Neural progenitor cell (in vitro differentiated cells): ENCODE data around the gene HLA-DMB. TPM values are rescaled to one million over a fixed set of nuclear protein-coding genes. Genes with fewer than 3 reads are reported as not detected.
"Not testable (repeated sequence)": the region's sequence is repeated elsewhere in the genome, so short reads cannot be mapped to it uniquely, and the experiment has no call there.

Experiments used
- DNase-seq: peaks from one replicate; pipeline ENCODE4 v3.0.0-alpha.2; 2016; ENCODE audit warnings: low spot score
- H2AFZ ChIP-seq: fragments of 200-600 bp; sonication (generic); replicated peaks from 2 replicates; pipeline ENCODE4 v1.6.1; 2016; ENCODE audit warnings: antibody characterized with exemption
- H3F3A ChIP-seq: fragments of 200-600 bp; sonication (generic); 2 replicates; pipeline ENCODE4 v1.6.1; 2016; ENCODE audit warnings: antibody characterized with exemption, low read depth
- H3K27ac ChIP-seq: fragments of 200-600 bp; sonication (generic); 2 replicates; pipeline ENCODE4 v1.5.1; 2016; ENCODE audit warnings: mild to moderate bottlenecking
- H3K27me3 ChIP-seq: fragments of 200-600 bp; sonication (generic); 2 replicates; pipeline ENCODE4 v1.6.1; 2016; ENCODE audit warnings: mild to moderate bottlenecking, moderate library complexity
- H3K36me3 ChIP-seq: fragments of 200-600 bp; sonication (generic); 2 replicates; pipeline ENCODE4 v1.5.1; 2016
- H3K4me1 ChIP-seq: fragments of 200-600 bp; sonication (generic); 2 replicates; pipeline ENCODE4 v1.6.1; 2016; ENCODE audit warnings: mixed run types
- H3K4me2 ChIP-seq: fragments of 200-600 bp; sonication (generic); 2 replicates; pipeline ENCODE4 v1.6.1; 2016
- H3K4me3 ChIP-seq: fragments of 200-600 bp; sonication (generic); 2 replicates; pipeline ENCODE4 v1.5.1; 2016
- H3K79me2 ChIP-seq: fragments of 200-600 bp; sonication (generic); 2 replicates; pipeline ENCODE4 v1.6.1; 2016; ENCODE audit warnings: low read depth
- H3K9ac ChIP-seq: fragments of 200-600 bp; sonication (generic); 2 replicates; pipeline ENCODE4 v1.6.1; 2016
- H3K9me3 ChIP-seq: fragments of 200-600 bp; sonication (generic); 2 replicates; pipeline ENCODE4 v1.5.1; 2016; ENCODE audit warnings: low read depth
- H4K20me1 ChIP-seq: fragments of 200-600 bp; sonication (generic); 2 replicates; pipeline ENCODE4 v1.6.1; 2016; ENCODE audit warnings: low read depth
- H3K27ac Mint-ChIP-seq: 3 replicates; pipeline ENCODE4 v1.8.0; 2021; ENCODE audit warnings: mixed read lengths
- H3K27me3 Mint-ChIP-seq: 2 replicates; pipeline ENCODE4 v1.8.0; 2022; ENCODE audit warnings: low read depth, mild to moderate bottlenecking, inconsistent platforms, moderate library complexity, mixed read lengths; ENCODE audit not compliant: insufficient read depth
- H3K36me3 Mint-ChIP-seq: 3 replicates; pipeline ENCODE4 v1.8.0; 2021; ENCODE audit warnings: mixed read lengths
- H3K4me1 Mint-ChIP-seq: 3 replicates; pipeline ENCODE4 v1.8.0; 2021; ENCODE audit warnings: mixed read lengths
- H3K4me3 Mint-ChIP-seq: 3 replicates; pipeline ENCODE4 v1.8.0; 2021; ENCODE audit warnings: mild to moderate bottlenecking, moderate library complexity, mixed read lengths
- H3K9me3 Mint-ChIP-seq: 3 replicates; pipeline ENCODE4 v1.8.0; 2020; ENCODE audit warnings: mixed read lengths
- EZH2 ChIP-seq: fragments of 200-600 bp; sonication (generic); IDR thresholded peaks from 2 replicates; pipeline ENCODE4 v1.6.1; 2017; ENCODE audit warnings: antibody characterized with exemption, mild to moderate bottlenecking, moderate library complexity
- EZH2phosphoT487 ChIP-seq: fragments of 200-600 bp; sonication (generic); IDR thresholded peaks from 2 replicates; pipeline ENCODE4 v1.6.1; 2017; ENCODE audit warnings: antibody characterized with exemption
- total RNA-seq: library from RNA; depleted of rRNA; stranded (reverse); fragments of >200 nt; gene quantifications from 2 replicates; pipeline ENCODE4 v1.2.3, GENCODE V29; 2015; ENCODE audit warnings: low replicate concordance
- TF ChIP-seq, protein P1 (sequence below): fragments of 200-600 bp; sonication (generic); IDR thresholded peaks from 2 replicates; pipeline ENCODE4 v1.5.1; 2017; ENCODE audit warnings: antibody characterized with exemption, mild to moderate bottlenecking

The HLA-DMB gene
- total RNA-seq, 1 donor from 2014 or later = 4.5 TPM

DNA sequence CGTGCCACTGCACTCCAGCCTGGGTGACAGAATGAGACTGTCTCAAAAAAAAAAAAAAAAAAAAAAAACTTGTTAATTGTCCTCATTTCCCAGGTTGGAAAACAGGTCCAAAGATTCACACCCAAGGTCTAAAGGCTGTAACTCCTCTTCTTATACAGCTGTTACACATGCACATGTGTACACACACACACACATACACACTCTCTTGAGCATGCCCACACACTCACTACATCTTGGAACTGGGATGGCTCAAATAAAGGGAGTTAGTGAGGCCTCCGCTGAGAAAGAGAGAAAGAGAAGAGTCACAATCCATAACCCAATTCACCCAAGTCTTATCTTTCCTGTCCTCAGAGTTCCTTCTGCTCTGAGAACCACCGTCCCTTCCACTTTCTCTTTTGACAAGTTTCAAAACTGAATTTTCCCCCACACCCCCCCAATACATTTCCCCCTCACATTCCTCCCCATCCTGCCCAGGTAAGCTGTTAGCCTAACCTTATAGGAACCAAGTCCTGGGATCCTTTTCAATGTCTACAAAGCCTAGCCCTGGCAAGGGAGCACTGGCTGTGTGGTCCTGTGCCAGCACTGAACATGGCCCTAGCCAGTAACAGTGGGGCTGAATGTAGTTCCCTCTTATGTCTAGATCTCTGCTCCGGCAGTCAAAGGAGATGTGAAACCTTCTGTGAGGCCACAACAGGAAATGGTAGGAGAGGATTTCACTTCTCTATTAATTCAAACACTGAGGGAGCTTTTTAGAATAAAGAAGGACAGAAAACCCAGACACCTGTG is 3.2 kb upstream of the HLA-DMB start:
- H3K4me1 Mint-ChIP-seq = peaks cover 10% of the 10 kb centered on the region
- H3K4me3 Mint-ChIP-seq = no peak overlapping the region
- no peaks in the 10 kb centered on the region for H3K27me3 ChIP-seq
- H3K4me3 ChIP-seq = no peak overlapping the region
- DNase-seq = no peak
- no peak overlapping the region for H3K27ac ChIP-seq
- no peak for TF ChIP-seq EZH2
- no peak for TF ChIP-seq EZH2phosphoT487
- TF ChIP-seq, protein P1, sequence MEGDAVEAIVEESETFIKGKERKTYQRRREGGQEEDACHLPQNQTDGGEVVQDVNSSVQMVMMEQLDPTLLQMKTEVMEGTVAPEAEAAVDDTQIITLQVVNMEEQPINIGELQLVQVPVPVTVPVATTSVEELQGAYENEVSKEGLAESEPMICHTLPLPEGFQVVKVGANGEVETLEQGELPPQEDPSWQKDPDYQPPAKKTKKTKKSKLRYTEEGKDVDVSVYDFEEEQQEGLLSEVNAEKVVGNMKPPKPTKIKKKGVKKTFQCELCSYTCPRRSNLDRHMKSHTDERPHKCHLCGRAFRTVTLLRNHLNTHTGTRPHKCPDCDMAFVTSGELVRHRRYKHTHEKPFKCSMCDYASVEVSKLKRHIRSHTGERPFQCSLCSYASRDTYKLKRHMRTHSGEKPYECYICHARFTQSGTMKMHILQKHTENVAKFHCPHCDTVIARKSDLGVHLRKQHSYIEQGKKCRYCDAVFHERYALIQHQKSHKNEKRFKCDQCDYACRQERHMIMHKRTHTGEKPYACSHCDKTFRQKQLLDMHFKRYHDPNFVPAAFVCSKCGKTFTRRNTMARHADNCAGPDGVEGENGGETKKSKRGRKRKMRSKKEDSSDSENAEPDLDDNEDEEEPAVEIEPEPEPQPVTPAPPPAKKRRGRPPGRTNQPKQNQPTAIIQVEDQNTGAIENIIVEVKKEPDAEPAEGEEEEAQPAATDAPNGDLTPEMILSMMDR = no peak
- H3K36me3 ChIP-seq = no peaks in the 10 kb centered on the region
- no peaks in the 10 kb centered on the region for H4K20me1 ChIP-seq
- no peak overlapping the region for H3K9ac ChIP-seq
- H3K4me2 ChIP-seq = no peak overlapping the region
- H3K27ac Mint-ChIP-seq = no peak overlapping the region
- peaks cover 6% of the 10 kb centered on the region for H3K4me1 ChIP-seq
- H3K79me2 ChIP-seq = no peaks in the 10 kb centered on the region
- H3K9me3 ChIP-seq = no peaks in the 10 kb centered on the region
- no peaks in the 10 kb centered on the region for H3K36me3 Mint-ChIP-seq
- peaks cover 8% of the 10 kb centered on the region for H3K9me3 Mint-ChIP-seq
- no peaks in the 10 kb centered on the region for H3F3A ChIP-seq
- H2AFZ ChIP-seq = no peak overlapping the region
- H3K27me3 Mint-ChIP-seq = peaks cover 8% of the 10 kb centered on the region

DNA sequence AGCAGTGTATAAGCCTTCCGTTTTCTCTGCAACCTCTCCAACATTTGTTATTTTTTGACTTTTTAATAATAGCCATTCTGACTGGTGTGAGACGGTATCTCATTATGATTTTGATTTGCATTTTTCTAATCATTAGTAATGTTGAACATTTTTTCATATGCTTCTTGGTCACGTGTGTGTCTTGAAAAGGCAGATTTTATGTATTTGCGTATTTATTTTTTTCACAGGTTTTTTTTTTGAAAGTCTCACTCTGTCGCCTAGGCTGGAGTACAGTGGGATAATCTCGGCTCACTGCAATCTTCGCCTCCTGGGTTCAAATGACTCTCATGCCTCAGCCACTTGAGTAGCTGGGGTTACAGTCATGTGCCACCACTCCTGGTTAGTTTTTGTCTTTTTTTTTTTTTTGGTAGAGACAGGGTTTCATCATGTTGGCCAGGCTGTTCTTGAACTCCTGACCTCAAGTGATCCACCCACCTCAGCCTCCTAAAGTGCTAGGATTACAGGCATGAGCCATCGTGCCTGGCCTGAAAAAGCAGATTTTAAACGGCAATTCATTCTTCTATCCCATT is 1.8 kb upstream of the HLA-DMB start:
- H3K4me3 ChIP-seq, H3K9me3 ChIP-seq, H3K27me3 Mint-ChIP-seq, H3F3A ChIP-seq, H3K4me2 ChIP-seq, H4K20me1 ChIP-seq, H3K27ac ChIP-seq, H3K36me3 ChIP-seq, DNase-seq, H3K27ac Mint-ChIP-seq, H3K4me1 ChIP-seq, H3K27me3 ChIP-seq, H3K79me2 ChIP-seq, H3K4me3 Mint-ChIP-seq, H3K9ac ChIP-seq, H2AFZ ChIP-seq, H3K9me3 Mint-ChIP-seq, H3K36me3 Mint-ChIP-seq: not testable (repeated sequence)
- peaks cover 10% of the 10 kb centered on the region for H3K4me1 Mint-ChIP-seq

DNA sequence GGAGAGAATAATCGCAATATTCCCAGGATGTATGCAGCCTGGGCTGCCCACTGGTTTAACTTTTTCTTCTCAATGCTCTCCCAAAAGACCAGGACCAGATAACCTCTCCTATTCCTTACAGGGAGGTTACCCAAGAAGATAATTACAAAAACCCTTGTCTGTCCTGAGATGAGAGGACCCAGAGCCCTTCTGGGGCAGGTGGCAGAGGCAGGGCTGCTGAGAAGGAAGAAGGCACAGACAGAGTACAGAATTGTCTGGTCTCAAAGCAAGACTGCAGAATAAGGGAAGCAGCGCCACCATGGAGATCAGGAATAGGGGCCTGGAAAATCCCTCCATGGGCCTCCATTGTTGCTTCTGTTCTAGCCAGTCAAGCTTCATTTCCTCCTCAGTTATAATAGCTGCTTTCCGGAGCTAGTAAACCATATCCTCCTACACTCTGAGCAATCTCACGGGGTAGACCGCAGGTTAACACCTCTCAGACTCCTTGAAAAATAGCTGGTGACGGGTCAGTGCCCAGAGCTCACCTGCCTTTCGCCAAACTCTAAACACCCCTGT is 463 bp upstream of the HLA-DMB start:
- Histone ChIP-seq H3K9ac (no peak overlapping the region), H3K79me2 (no peaks in the 10 kb centered on the region), H3K9me3 (no peaks in the 10 kb centered on the region), H3K4me1 (peaks cover 6% of the 10 kb centered on the region), H2AFZ (peak overlapping the region; percentile 97), H3K4me2 (peak overlapping the region; percentile 48), H4K20me1 (no peaks in the 10 kb centered on the region), H3K36me3 (no peaks in the 10 kb centered on the region), H3K27ac (no peak overlapping the region), H3K27me3 (no peaks in the 10 kb centered on the region), H3F3A (no peaks in the 10 kb centered on the region), H3K4me3 (peak overlapping the region; percentile 40)
- peaks cover 8% of the 10 kb centered on the region for H3K27me3 Mint-ChIP-seq
- H3K27ac Mint-ChIP-seq = peak overlapping the region; percentile 70
- DNase-seq = peak; percentile 11
- no peaks in the 10 kb centered on the region for H3K36me3 Mint-ChIP-seq
- peaks cover 8% of the 10 kb centered on the region for H3K9me3 Mint-ChIP-seq
- no peak overlapping the region for H3K4me3 Mint-ChIP-seq
- TF ChIP-seq, protein P1 = no peak
- no peak for TF ChIP-seq EZH2phosphoT487
- TF ChIP-seq EZH2 = no peak
- peaks cover 10% of the 10 kb centered on the region for H3K4me1 Mint-ChIP-seq

DNA sequence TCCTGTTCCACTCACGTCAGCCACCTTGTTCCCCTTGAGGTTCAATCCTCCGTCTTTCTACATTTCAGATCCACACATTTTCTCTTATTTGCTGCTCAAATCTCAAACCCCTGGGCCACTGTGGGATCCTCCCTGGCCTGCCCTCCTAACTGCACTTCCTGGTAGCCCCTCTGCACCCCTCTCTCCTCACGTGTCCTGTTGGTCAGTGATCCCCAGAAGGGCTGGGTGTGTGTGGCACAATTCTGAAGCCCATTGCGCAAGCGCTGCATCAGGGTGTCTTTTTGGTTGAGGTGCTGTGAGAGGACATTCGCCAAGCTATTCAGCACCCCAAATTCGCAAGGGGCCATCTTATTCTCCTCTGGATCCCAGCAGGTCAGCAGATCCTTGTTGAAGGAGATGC is 2.3 kb downstream of the HLA-DMB start:
- H4K20me1 ChIP-seq = no peaks in the 10 kb centered on the region
- Mint-ChIP-seq H3K27ac (no peak overlapping the region), H3K36me3 (no peaks in the 10 kb centered on the region), H3K9me3 (no peaks in the 10 kb centered on the region), H3K4me1 (peaks cover 10% of the 10 kb centered on the region), H3K4me3 (no peak overlapping the region), H3K27me3 (peaks cover 5% of the 10 kb centered on the region)
- TF ChIP-seq, protein P1 = no peak
- TF ChIP-seq EZH2 (no peak), EZH2phosphoT487 (no peak)
- H3F3A ChIP-seq = no peaks in the 10 kb centered on the region
- no peak overlapping the region for H3K9ac ChIP-seq
- H3K36me3 ChIP-seq = no peaks in the 10 kb centered on the region
- no peak overlapping the region for H3K4me3 ChIP-seq
- H3K27ac ChIP-seq = no peak overlapping the region
- H3K27me3 ChIP-seq = peaks cover 9% of the 10 kb centered on the region
- H3K79me2 ChIP-seq = no peaks in the 10 kb centered on the region
- no peak overlapping the region for H3K4me2 ChIP-seq
- H3K4me1 ChIP-seq = peaks cover 6% of the 10 kb centered on the region
- H3K9me3 ChIP-seq = no peaks in the 10 kb centered on the region
- no peak for DNase-seq
- no peak overlapping the region for H2AFZ ChIP-seq
